Hematopoietic multipotent progenitor cell treated with erythropoietin and hydrocortisone succinate and interleukin-3 and kit ligand, for 4 days (in vitro differentiated cells): Measurements from ENCODE around the gene SMOC1.

Experiments used
- DNase-seq: peaks from one replicate; pipeline ENCODE4 v3.0.0-alpha.2; 2015

Gene SMOC1

GRCh38 chr14:69983317-69983716 lies 104.1 kb downstream of the SMOC1 start:
- no peak for DNase-seq

GRCh38 chr14:69985463-69985862 lies 106.2 kb downstream of the SMOC1 start:
- no peak for DNase-seq

GRCh38 chr14:69986336-69986735 lies 107.1 kb downstream of the SMOC1 start:
- DNase-seq: no peak

GRCh38 chr14:69987406-69988121 lies 108.3 kb downstream of the SMOC1 start:
- no peak for DNase-seq

GRCh38 chr14:69988979-69989378 lies 109.8 kb downstream of the SMOC1 start:
- DNase-seq: no peak

- DNase-seq: no peak
Observed at GRCh38 chr14:69989622-69990021, 110.4 kb downstream of the SMOC1 start.

- DNase-seq: no peak
Observed at GRCh38 chr14:69990323-69990722, 111.1 kb downstream of the SMOC1 start.

- no peak for DNase-seq
Observed at GRCh38 chr14:69991422-69991821, 112.2 kb downstream of the SMOC1 start.

GRCh38 chr14:69992564-69992963 lies 113.3 kb downstream of the SMOC1 start:
- DNase-seq: no peak

- DNase-seq: no peak
Observed at GRCh38 chr14:69993326-69993725, 114.1 kb downstream of the SMOC1 start.

- no peak for DNase-seq
Observed at GRCh38 chr14:69994002-69994401, 114.8 kb downstream of the SMOC1 start.

GRCh38 chr14:69996216-69996615 lies 117.0 kb downstream of the SMOC1 start:
- DNase-seq: peak; percentile 10

GRCh38 chr14:69997849-69998248 lies 118.6 kb downstream of the SMOC1 start:
- no peak for DNase-seq

GRCh38 chr14:69999261-69999674 lies 120.1 kb downstream of the SMOC1 start:
- DNase-seq: no peak

- no peak for DNase-seq
Observed at GRCh38 chr14:70000601-70001000, 121.4 kb downstream of the SMOC1 start.

- DNase-seq: no peak
Observed at GRCh38 chr14:70002589-70003346, 123.6 kb downstream of the SMOC1 start.

- no peak for DNase-seq
Observed at GRCh38 chr14:70004791-70005190, 125.6 kb downstream of the SMOC1 start.

GRCh38 chr14:70005281-70005805 lies 126.1 kb downstream of the SMOC1 start:
- DNase-seq: no peak

GRCh38 chr14:70006699-70007098 lies 127.5 kb downstream of the SMOC1 start:
- DNase-seq: no peak

GRCh38 chr14:70008284-70009262 lies 129.4 kb downstream of the SMOC1 start:
- no peak for DNase-seq

- no peak for DNase-seq
Observed at GRCh38 chr14:70009961-70010360, 130.7 kb downstream of the SMOC1 start.

GRCh38 chr14:70011098-70011497 lies 131.9 kb downstream of the SMOC1 start:
- no peak for DNase-seq

- DNase-seq: no peak
Observed at GRCh38 chr14:70011708-70012107, 132.5 kb downstream of the SMOC1 start.
